Testis (tissue), 2 donors: ENCODE data around the gene ZNF268.

Experiments used
- CTCF ChIP-seq, 3 experiments: fragments of 450-650 bp in 2 of 3; fragments of 200-600 bp in 1 of 3; sonication (generic) in 1 of 3; IDR thresholded peaks; one replicate each; pipeline ENCODE4 v1.5.1; 2016 to 2019; ENCODE audit warnings: antibody characterized with exemption in 3 of 3, mild to moderate bottlenecking in 2 of 3, moderate library complexity in 1 of 3
- POLR2A ChIP-seq: fragments of 450-650 bp; IDR thresholded peaks from one replicate; pipeline ENCODE4 v1.6.1; 2017; ENCODE audit warnings: antibody characterized with exemption, mild to moderate bottlenecking, moderate library complexity

GRCh38 chr12:133236556-133236955, 55.3 kb downstream of the ZNF268 start:
- TF ChIP-seq CTCF (IDR thresholded peaks at IDR 0.05) (no peak), POLR2A (no peak)
